CD4-positive, alpha-beta T cell treated with Interleukin-4 for 4 hours (primary cell): ENCODE results near the gene BAG5.
"Not testable (repeated sequence)": the region's sequence is repeated elsewhere in the genome, so short reads cannot be mapped to it uniquely, and the experiment has no call there.

Source experiments
- DNase-seq: peaks from one replicate; pipeline ENCODE4 v3.0.0-alpha.2; 2020

Gene BAG5

DNA sequence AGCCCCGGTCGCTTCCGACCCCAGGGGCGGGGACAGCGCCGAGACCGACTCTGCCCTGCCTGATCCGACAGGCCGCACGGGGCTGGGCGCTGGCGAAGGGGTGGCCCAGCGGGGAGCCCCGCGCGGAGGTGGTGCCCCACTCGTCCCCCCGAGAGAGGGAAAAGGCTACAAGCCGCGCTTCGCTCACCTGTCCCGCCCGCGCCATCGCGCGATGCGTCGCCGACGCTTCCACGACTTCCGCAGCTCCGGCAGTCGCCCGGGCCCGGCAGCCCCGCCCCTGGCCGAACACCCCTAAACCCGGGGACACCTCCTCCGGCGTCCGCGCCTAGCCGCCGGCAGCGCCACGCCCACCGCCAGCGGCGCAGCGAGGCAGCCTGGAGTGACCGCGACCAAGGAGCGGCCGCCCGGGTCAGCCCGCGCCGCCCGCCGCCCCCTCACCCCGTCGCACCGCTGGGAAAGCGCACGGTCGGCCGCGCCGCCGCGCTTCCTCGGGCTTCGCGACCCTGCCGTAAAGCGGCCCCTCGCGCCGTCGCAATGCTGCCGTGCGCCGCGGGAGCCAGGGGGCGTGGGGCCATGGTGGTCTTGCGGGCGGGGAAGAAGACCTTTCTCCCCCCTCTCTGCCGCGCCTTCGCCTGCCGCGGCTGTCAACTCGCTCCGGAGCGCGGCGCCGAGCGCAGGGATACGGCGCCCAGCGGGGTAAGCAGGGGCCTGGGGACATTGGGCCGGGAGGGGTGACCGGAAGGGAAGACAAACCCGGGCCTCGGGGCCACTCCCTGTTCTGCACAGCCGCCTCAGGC, at the start of gene BAG5, which contains the start of gene COA8:
Gene BAG5, minus strand, starts transcription at position 229 of the 797 bp plus-strand sequence. CDS start 1,493 bp downstream, outside the sequence.
Gene COA8, plus strand, starts transcription at position 532 of the 797 bp plus-strand sequence. Its CDS starts 42 bp downstream, at position 574.
- DNase-seq, result peak; percentile 80

GRCh38 chr14:103611215-103611614, 48.8 kb upstream of the BAG5 start:
- DNase-seq, result no peak

GRCh38 chr14:103609081-103609480, 46.6 kb upstream of the BAG5 start:
- DNase-seq, result not testable (repeated sequence)

DNA sequence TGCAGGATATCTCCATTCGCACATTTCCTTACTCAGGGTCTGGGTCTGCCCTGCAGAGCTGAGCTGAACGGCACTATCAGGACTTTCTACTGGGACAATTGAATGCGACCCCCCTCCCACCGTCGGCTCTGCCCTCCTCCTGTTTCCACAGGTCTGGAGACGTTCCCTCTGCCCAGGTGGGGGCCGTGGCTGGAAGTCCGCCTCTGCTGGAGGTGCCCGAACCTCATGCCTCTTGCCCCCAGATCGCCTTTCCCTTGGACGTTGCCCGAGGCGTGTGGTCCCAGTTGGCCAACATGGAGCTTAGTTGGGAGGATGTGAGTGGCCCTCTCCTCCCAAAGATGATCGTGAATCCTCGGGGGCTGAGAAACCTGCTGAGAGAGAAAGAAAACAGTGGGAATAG, 45.4 kb upstream of the BAG5 start:
- no peak for DNase-seq

- DNase-seq, result peak; percentile 52
These were observed 44.7 kb upstream of the BAG5 start for GRCh38 chr14:103606963-103607668.

- DNase-seq, result no peak
These were observed 42.2 kb upstream of the BAG5 start for GRCh38 chr14:103604620-103605019.

GRCh38 chr14:103600503-103600902, 38.0 kb upstream of the BAG5 start:
- no peak for DNase-seq

- DNase-seq, result no peak
These were observed 35.3 kb upstream of the BAG5 start for GRCh38 chr14:103597623-103598377.

GRCh38 chr14:103594265-103594664, 31.8 kb upstream of the BAG5 start:
- DNase-seq, result no peak

DNA sequence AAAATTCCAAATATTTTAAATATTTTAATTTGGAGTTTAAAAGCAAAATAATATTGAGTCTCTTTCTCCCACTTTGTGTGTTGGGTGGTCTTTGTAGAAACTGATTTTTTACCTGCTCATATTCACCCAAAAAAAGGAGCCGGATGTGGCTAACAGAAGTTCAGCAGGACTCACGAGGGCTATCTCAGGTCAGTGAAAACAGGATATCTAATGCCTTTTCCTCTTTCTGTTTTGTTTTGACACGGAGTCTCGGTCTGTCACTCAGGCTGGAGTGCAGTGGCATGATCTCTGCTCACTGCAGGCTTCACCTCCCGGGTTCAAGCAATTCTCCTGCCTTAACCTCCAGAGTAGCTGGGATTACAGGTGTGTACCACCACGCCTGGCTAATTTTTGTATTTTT, 31.1 kb upstream of the BAG5 start:
- no peak for DNase-seq

DNA sequence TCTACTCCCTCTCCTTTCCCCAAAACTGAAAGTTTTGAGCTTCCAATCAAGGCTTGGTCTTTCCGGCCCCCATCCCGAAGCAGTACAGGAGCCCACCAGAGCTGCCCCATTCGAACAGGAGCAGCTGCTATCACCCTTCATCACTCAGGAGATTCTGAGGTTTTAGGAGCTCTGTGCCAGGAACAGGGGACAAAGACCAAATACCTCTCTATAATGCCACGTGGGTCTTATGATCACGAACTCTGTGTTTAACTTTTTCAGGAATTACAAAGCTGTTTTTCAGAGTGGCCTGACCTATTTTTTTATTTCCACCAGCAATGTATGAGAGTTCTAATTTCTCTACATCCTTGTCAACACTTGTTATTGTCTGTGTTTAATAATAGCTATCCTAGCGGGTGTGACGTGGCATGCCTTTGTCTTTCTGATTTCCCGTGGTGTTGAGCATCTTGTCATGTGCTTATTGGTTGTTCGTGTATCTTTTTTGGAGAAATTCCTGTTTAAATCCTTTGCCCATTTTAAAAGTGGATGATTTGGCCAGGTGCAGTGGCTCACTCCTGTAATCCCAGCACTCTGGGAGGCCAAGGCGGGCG, 22.0 kb upstream of the BAG5 start:
- DNase-seq, result no peak

- no peak for DNase-seq
These were observed 19.7 kb upstream of the BAG5 start for GRCh38 chr14:103581954-103582703.

- DNase-seq, result no peak
These were observed 18.7 kb upstream of the BAG5 start for GRCh38 chr14:103581206-103581605.

- no peak for DNase-seq
These were observed 16.1 kb upstream of the BAG5 start for GRCh38 chr14:103578401-103579075.

- no peak for DNase-seq
These were observed 14.0 kb upstream of the BAG5 start for GRCh38 chr14:103576371-103577024.

- DNase-seq, result no peak
These were observed 12.3 kb upstream of the BAG5 start for GRCh38 chr14:103574707-103575285.

GRCh38 chr14:103574104-103574503, 11.6 kb upstream of the BAG5 start:
- no peak for DNase-seq

DNA sequence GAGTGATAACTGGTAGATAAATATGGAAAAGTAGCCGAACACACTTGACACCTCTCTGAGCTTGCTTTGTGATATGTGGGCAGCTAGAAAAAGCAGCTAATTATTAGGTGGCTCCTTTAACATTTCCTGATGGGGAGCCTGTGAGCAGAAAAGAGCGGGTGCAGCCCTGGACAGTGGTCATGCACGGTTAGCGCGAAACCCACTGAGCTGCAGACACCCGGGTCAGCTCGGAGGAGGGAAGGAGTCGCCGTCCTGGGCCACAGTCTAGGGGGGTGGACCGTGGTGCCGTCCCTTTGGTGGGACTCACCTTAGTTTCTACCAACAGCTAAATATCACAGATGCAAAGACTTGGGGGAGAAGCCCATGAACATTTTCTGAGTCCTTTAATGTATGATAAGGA, 7.0 kb upstream of the BAG5 start:
- DNase-seq, result no peak

GRCh38 chr14:103568952-103569351, 6.5 kb upstream of the BAG5 start:
- DNase-seq, result no peak

DNA sequence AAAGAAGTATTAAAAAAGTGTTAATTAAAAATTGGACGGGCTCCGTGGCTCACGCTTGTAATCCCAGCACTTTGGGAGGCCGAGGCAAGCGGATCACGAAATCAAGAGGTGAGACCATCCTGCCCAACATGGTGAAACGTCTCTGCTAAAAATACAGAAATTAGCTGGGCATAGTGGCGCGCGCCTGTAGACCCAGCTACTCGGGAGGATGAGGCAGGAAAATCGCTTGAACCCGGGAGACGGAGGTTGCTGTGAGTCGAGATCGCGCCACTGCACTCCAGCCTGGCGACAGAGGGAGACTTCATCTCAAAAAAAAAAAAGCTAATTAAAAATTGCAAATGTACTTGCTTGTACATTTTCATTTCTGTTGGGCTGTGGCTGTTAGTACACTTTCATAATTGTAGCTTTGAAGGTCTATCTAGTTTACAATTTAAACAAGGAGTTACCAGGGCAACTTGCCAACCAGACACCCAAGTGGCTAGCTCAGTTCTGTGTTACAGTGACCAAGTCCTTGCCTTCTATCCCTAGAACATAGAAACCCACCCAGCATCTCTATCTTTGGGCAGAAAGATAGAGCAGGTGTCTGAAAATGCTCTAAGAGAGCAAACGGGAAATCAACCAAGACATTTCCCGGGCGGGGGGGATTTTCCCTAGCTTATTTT, 1.5 kb upstream of the BAG5 start:
- DNase-seq, result no peak
